H1 (cell line): ENCODE results near the gene HARS2. TPM values are rescaled to one million over a fixed set of nuclear protein-coding genes. Genes with fewer than 3 reads are reported as not detected.

Experiments used
- CTCF ChIA-PET: fragments of 300-600 bp; sonication (Branson Sonifier 250); formaldehyde crosslinking; loops from one replicate; lab custom pipeline; 2021; ENCODE audit not compliant: partially characterized antibody; lab: Charles Lee
- POLR2A ChIA-PET: fragments of 300-600 bp; sonication (Branson Sonifier 250); formaldehyde crosslinking; loops from one replicate; lab custom pipeline; 2021; ENCODE audit warnings: inconsistent platforms; ENCODE audit not compliant: partially characterized antibody; lab: Charles Lee
- DNase-seq, 2 experiments: peaks; one replicate each; pipeline versions ENCODE4 v3.0.0 to v3.0.0-alpha.2; 2010 to 2022; ENCODE audit warnings: low spot score in 2 of 2, low read depth in 1 of 2, mixed read lengths in 1 of 2
- FAIRE-seq: peaks from 2 replicates; lab custom pipeline; 2011; peaks lifted over from hg19 to GRCh38; lab: Jason Lieb, UNC
- H2AFZ ChIP-seq: 2 replicates; pipeline ENCODE4 v1.8.1; 2012; ENCODE audit warnings: low read length, inconsistent platforms
- H2AK5ac ChIP-seq: 2 replicates; pipeline ENCODE4 v1.6.1; 2013; ENCODE audit warnings: low read depth, low read length
- H2BK120ac ChIP-seq: replicated peaks from 2 replicates; pipeline ENCODE3; 2013; ENCODE audit warnings: low read depth, low read length, inconsistent platforms
- H2BK12ac ChIP-seq: 2 replicates; pipeline ENCODE4 v1.6.1; 2013; ENCODE audit warnings: low read depth, low read length
- H2BK15ac ChIP-seq: 2 replicates; pipeline ENCODE4 v1.6.1; 2013; ENCODE audit warnings: low read length
- H2BK20ac ChIP-seq: 2 replicates; pipeline ENCODE4 v1.6.1; 2013; ENCODE audit warnings: low read length
- H2BK5ac ChIP-seq: 2 replicates; pipeline ENCODE4 v1.6.1; 2013; ENCODE audit warnings: low read depth, low read length
- H3K14ac ChIP-seq: 2 replicates; pipeline ENCODE4 v1.6.1; 2013; ENCODE audit warnings: inconsistent platforms; ENCODE audit not compliant: insufficient read length
- H3K18ac ChIP-seq: 2 replicates; pipeline ENCODE4 v1.6.1; 2013; ENCODE audit warnings: low read length; ENCODE audit errors: extremely low read depth
- H3K23ac ChIP-seq: 2 replicates; pipeline ENCODE4 v1.6.1; 2013; ENCODE audit warnings: inconsistent platforms; ENCODE audit not compliant: insufficient read length
- H3K23me2 ChIP-seq: 2 replicates; pipeline ENCODE4 v1.6.1; 2013; ENCODE audit warnings: low read depth, low read length
- H3K27ac ChIP-seq: 2 replicates; pipeline ENCODE4 v1.6.1; 2011; ENCODE audit warnings: low read depth, low read length, inconsistent platforms
- H3K27me3 ChIP-seq, 4 experiments: replicated peaks in 1 of 4; 1 replicate in 1 of 4; 2 replicates in 3 of 4; pipeline versions ENCODE4 v1.6.1 to v1.8.1; 2011 to 2013; ENCODE audit warnings: low read length in 3 of 4, mild to moderate bottlenecking in 3 of 4, inconsistent platforms in 2 of 4, mixed read lengths in 2 of 4, moderate library complexity in 1 of 4; ENCODE audit not compliant: control insufficient read depth in 3 of 4, insufficient read depth in 3 of 4; ENCODE audit errors: extremely low read depth in 1 of 4
- H3K36me3 ChIP-seq, 4 experiments: 2 replicates each; pipeline versions ENCODE4 v1.6.1 to v1.8.1; 2011 to 2013; ENCODE audit warnings: mild to moderate bottlenecking in 4 of 4, low read length in 3 of 4, moderate library complexity in 2 of 4, control low read depth in 1 of 4, inconsistent platforms in 1 of 4; ENCODE audit not compliant: insufficient read depth in 4 of 4, control insufficient read depth in 2 of 4
- H3K4ac ChIP-seq: replicated peaks from 2 replicates; pipeline ENCODE3; 2013; ENCODE audit warnings: low read length, low read depth, mixed read lengths, inconsistent platforms; ENCODE audit not compliant: insufficient read length
- H3K4me1 ChIP-seq, 4 experiments: replicated peaks in 1 of 4; 1 replicate in 1 of 4; 2 replicates in 3 of 4; pipeline versions ENCODE4 v1.6.1 to v1.8.1; 2011 to 2013; ENCODE audit warnings: low read length in 3 of 4, inconsistent platforms in 2 of 4, mixed read lengths in 1 of 4; ENCODE audit not compliant: insufficient read depth in 4 of 4, control insufficient read depth in 3 of 4
- H3K4me2 ChIP-seq, 2 experiments: 2 replicates each; pipeline versions ENCODE4 v1.6.1 to v1.8.1; 2011 to 2013; ENCODE audit warnings: low read depth in 2 of 2, low read length in 2 of 2, control low read depth in 1 of 2, inconsistent platforms in 1 of 2, mild to moderate bottlenecking in 1 of 2; ENCODE audit not compliant: insufficient read depth in 1 of 2
- H3K4me3 ChIP-seq, 4 experiments: fragments of 200-600, 300-600 bp in 1 of 4; sonication (generic), shearing (Covaris generic), sonication (Bioruptor Twin) in 1 of 4; 2 replicates each; pipeline versions ENCODE4 v1.5.1 to v1.8.1; 2011 to 2016; ENCODE audit warnings: low read length in 4 of 4, low read depth in 3 of 4, control low read depth in 2 of 4, inconsistent platforms in 2 of 4, mild to moderate bottlenecking in 2 of 4, mixed read lengths in 1 of 4, moderate library complexity in 1 of 4; ENCODE audit not compliant: insufficient read depth in 2 of 4; ENCODE audit errors: extremely low read depth in 1 of 4
- H3K56ac ChIP-seq: replicated peaks from 2 replicates; pipeline ENCODE3; 2013; ENCODE audit warnings: low read depth, mild to moderate bottlenecking, mixed read lengths, low read length, inconsistent platforms; ENCODE audit not compliant: insufficient read length
- H3K79me1 ChIP-seq: 2 replicates; pipeline ENCODE4 v1.6.1; 2013; ENCODE audit warnings: low read depth, low read length, control low read depth
- H3K79me2 ChIP-seq, 2 experiments: 2 replicates each; pipeline versions ENCODE4 v1.6.1 to v1.8.1; 2012 to 2013; ENCODE audit warnings: low read length in 2 of 2, mild to moderate bottlenecking in 2 of 2, inconsistent platforms in 1 of 2; ENCODE audit not compliant: insufficient read depth in 2 of 2, control insufficient read depth in 1 of 2
- H3K9ac ChIP-seq, 4 experiments: replicated peaks in 1 of 4; 1 replicate in 1 of 4; 2 replicates in 3 of 4; pipeline versions ENCODE4 v1.6.1 to v1.8.1; 2011 to 2013; ENCODE audit warnings: low read depth in 3 of 4, low read length in 3 of 4, control low read depth in 2 of 4, mild to moderate bottlenecking in 2 of 4, moderate library complexity in 2 of 4, inconsistent platforms in 1 of 4; ENCODE audit errors: extremely low read depth in 1 of 4
- H3K9me3 ChIP-seq, 2 experiments: 2 replicates each; pipeline versions ENCODE4 v1.6.1 to v1.8.1; 2012 to 2013; ENCODE audit warnings: mild to moderate bottlenecking in 2 of 2, moderate library complexity in 2 of 2, control low read depth in 1 of 2, inconsistent platforms in 1 of 2, low read depth in 1 of 2, low read length in 1 of 2, mixed read lengths in 1 of 2; ENCODE audit not compliant: insufficient read depth in 2 of 2
- H4K20me1 ChIP-seq, 2 experiments: replicated peaks in 1 of 2; 2 replicates each; pipeline versions ENCODE3 to v1.8.1; 2011 to 2013; ENCODE audit warnings: inconsistent platforms in 2 of 2, low read length in 2 of 2, mild to moderate bottlenecking in 1 of 2; ENCODE audit not compliant: insufficient read depth in 2 of 2, control insufficient read depth in 1 of 2
- H4K5ac ChIP-seq: 2 replicates; pipeline ENCODE4 v1.6.1; 2013; ENCODE audit warnings: low read length, low read depth, mixed read lengths, inconsistent platforms; ENCODE audit not compliant: insufficient read length
- H4K8ac ChIP-seq: 2 replicates; pipeline ENCODE4 v1.8.0; 2013; ENCODE audit warnings: mild to moderate bottlenecking, moderate library complexity, low read length, inconsistent platforms; ENCODE audit not compliant: insufficient read depth; ENCODE audit errors: extremely low read depth
- H4K91ac ChIP-seq: replicated peaks from 2 replicates; pipeline ENCODE3; 2013; ENCODE audit warnings: low read length, mixed read lengths, inconsistent platforms; ENCODE audit not compliant: insufficient read length
- CTBP2 ChIP-seq: IDR thresholded peaks from 2 replicates; pipeline ENCODE4 v1.7.0; 2011; ENCODE audit warnings: borderline replicate concordance, mild to moderate bottlenecking, moderate library complexity, mixed read lengths, low read length; ENCODE audit not compliant: insufficient read depth, insufficient read length
- GTF2F1 ChIP-seq: IDR thresholded peaks from 2 replicates; pipeline ENCODE4 v1.6.1; 2012; ENCODE audit warnings: low read depth, low read length, improper control_type of control experiment, borderline replicate concordance
- POU5F1 ChIP-seq: IDR thresholded peaks from 2 replicates; pipeline ENCODE4 v1.6.1; 2011; ENCODE audit warnings: low read depth, mild to moderate bottlenecking, low read length, moderate library complexity
- RXRA ChIP-seq: IDR thresholded peaks from 2 replicates; pipeline ENCODE4 v1.6.1; 2011; ENCODE audit warnings: low read depth, mild to moderate bottlenecking, low read length, moderate library complexity; ENCODE audit not compliant: insufficient read depth
- TAF1 ChIP-seq: IDR thresholded peaks from 2 replicates; pipeline ENCODE4 v1.6.1; 2011; ENCODE audit warnings: mild to moderate bottlenecking, low read depth, low read length
- TAF7 ChIP-seq: optimal IDR thresholded peaks from 2 replicates; pipeline ENCODE3; 2011; ENCODE audit warnings: low read depth, mild to moderate bottlenecking, inconsistent platforms, low read length, moderate library complexity, borderline replicate concordance
- WGBS, 2 experiments: shearing (Covaris generic) in 1 of 2; methylation state at CpG; one replicate each; pipeline versions ENCODE4 v1.1.6 to v1.1.7; 2013 to 2015; ENCODE audit warnings: low lambda C conversion rate in 2 of 2, mixed read lengths in 2 of 2, inconsistent platforms in 1 of 2, low coverage in 1 of 2, missing lambda C conversion rate in 1 of 2; ENCODE audit not compliant: insufficient replicate concordance in 2 of 2, insufficient coverage in 1 of 2, insufficient read length in 1 of 2; ENCODE audit errors: extremely low coverage in 1 of 2, missing lambda C conversion rate in 1 of 2; 5-methylcytosine and 5-hydroxymethylcytosine counted together
- polyA plus RNA-seq, 7 experiments: library from polyadenylated mRNA; depleted of rRNA in 3 of 7; stranded (reverse) in 5 of 7; unstranded in 2 of 7; fragments of >200 nt in 5 of 7; fragments of 200-250 nt in 2 of 7; gene quantifications; 1 replicate in 5 of 7; 2 replicates in 1 of 7; 4 replicates in 1 of 7; pipeline versions ENCODE4 v1.2.1 to v1.2.3, GENCODE V29; 2011 to 2013; ENCODE audit warnings: missing spikeins in 2 of 7, mixed read lengths in 2 of 7
- total RNA-seq: library from RNA; stranded (reverse); fragmentation: NEBNext Ultra II Directional; extraction: Animal tissue kit (Norgen Biotek cat#: 25700); gene quantifications from 2 replicates; pipeline ENCODE4 v1.2.1, GENCODE V29; 2021

The HARS2 gene
- total and polyA plus RNA-seq, 2 of the 8 experiments (the other 6 are each of a cell fraction or from before 2014, with no cell fraction given), result 16.1 to 23.1 TPM

- Histone ChIP-seq H3K9me3 (peaks cover 13 to 22% of the 10 kb centered on the region in 2 experiments; a peak in 2 of 4 replicates), H2BK20ac (no peak overlapping the region), H2BK5ac (no peak overlapping the region), H3K79me1 (no peaks in the 10 kb centered on the region), H3K9ac (no peak overlapping the region), H2BK15ac (no peak overlapping the region), H3K36me3 (no peaks in the 10 kb centered on the region), H2BK12ac (no peak overlapping the region), H3K23me2 (no peaks in the 10 kb centered on the region), H3K56ac (no peak overlapping the region), H4K5ac (no peak overlapping the region), H3K14ac (no peak overlapping the region), H3K79me2 (no peaks in the 10 kb centered on the region), H3K27ac (no peak overlapping the region), H3K4ac (no peak overlapping the region), H3K27me3 (no peaks in the 10 kb centered on the region), H3K4me2 (no peak overlapping the region), H2BK120ac (no peak overlapping the region), H4K20me1 (no peaks in the 10 kb centered on the region), H3K23ac (no peak overlapping the region), H2AK5ac (no peak overlapping the region), H4K91ac (no peak overlapping the region), H3K4me1 (no peaks in the 10 kb centered on the region), H3K4me3 (no peak overlapping the region), H4K8ac (no peak overlapping the region), H3K18ac (no peak overlapping the region), H2AFZ (no peak overlapping the region)
- ChIA-PET POLR2A (interaction anchor here (1.2 kb wide), 1 partner anchor 47 kb away, joined by 3 read pairs; the partner anchor contains the start of genes HARS1 and HARS2), CTCF (no interaction called here)
- no peak for TF ChIP-seq POU5F1
- TF ChIP-seq CTBP2, result no peak
- no peak for TF ChIP-seq TAF7
- no peak for TF ChIP-seq GTF2F1
- TF ChIP-seq RXRA, result no peak
- TF ChIP-seq TAF1, result no peak
- DNase-seq (no peak), FAIRE-seq (no peak)
- 76% methylated on average over 1 of the region's 1 CpG; no CpG with 5 or more reads in 1 of the 2 experiments for WGBS, 2 experiments
Observed at GRCh38 chr5:140737486-140737885, 46.2 kb downstream of the HARS2 start.
